ENCODE results near the gene IER3.

Gene IER3

DNA sequence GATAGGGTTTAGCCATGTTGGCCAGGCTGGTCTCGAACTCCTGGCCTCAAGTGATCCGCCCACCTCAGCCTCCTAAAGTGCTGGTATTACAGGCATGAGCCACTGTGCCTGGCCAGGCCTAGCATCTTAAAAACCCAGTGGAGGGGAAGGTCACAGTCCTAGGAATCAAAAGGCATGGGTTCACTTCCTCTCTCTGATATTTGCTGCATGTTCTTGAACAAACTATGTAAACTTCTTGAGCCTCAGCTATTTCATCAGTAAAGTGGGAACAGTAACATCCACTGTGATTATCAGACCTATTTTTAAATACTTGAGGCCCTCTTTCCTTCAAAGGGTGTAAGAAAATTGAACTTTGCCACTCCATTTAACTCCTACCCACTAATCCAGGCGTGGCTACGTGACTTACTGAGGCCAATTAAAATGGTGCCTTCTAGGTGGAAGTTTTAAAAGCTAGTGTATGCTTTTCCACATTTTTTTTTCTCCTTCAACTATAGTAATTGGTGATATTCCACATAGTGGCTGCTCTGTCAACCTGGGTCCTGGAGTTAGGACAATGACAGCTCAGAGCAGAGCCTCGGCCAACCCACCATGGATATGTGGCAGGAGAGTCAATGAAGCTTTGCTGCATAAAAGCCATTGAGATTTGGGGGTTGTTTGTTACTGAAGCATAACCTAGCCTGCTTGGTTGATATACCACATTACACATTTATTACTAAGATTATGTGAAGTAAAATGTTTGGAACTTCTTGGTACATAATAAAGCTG lies 32.2 kb upstream of the IER3 start:
- no peak for DNase-seq (ENCODE audit: low spot score)
- TF ChIP-seq CTCF (IDR thresholded peaks at IDR 0.05; ENCODE audit: extremely low read depth, missing control alignments): no peak

DNA sequence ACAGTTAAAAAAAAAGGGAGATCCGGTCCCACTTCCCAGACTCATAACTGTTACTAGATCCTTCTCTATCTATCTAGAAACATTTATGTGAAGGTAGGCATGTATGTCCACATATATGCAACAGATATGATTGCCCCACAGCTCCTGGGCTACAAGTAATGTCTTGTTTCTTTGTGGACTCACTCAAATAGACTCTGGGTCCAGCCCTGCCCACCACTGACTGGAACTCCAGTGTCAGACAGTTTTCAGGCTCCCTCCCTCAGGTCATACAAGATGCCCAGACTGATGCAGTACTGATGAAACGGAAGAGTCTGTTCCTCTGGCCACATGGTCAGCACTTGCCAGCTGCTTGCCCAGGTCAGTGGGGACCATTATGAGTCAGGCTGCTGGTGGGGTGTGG lies 30.8 kb upstream of the IER3 start:
- no peak for DNase-seq (ENCODE audit: low spot score)
- no peak for TF ChIP-seq CTCF (IDR thresholded peaks at IDR 0.05; ENCODE audit: extremely low read depth, missing control alignments)

- TF ChIP-seq CTCF (IDR thresholded peaks at IDR 0.05; ENCODE audit: extremely low read depth, missing control alignments): no peak
These were observed 30.4 kb upstream of the IER3 start for GRCh38 chr6:30774701-30775100.

GRCh38 chr6:30770592-30770991 lies 26.2 kb upstream of the IER3 start:
- no peak for DNase-seq (ENCODE audit: low spot score)
- no peak for TF ChIP-seq CTCF (IDR thresholded peaks at IDR 0.05; ENCODE audit: extremely low read depth, missing control alignments)

More at GRCh38 chr6:30774701-30775100, 30.4 kb upstream of the IER3 start:
- no peak for DNase-seq (ENCODE audit: low spot score)

- DNase-seq (ENCODE audit: low spot score): no peak
- TF ChIP-seq CTCF (IDR thresholded peaks at IDR 0.05; ENCODE audit: extremely low read depth, missing control alignments): no peak
These were observed 25.6 kb upstream of the IER3 start for GRCh38 chr6:30769853-30770524.

- TF ChIP-seq CTCF (IDR thresholded peaks at IDR 0.05; ENCODE audit: extremely low read depth, missing control alignments): no peak
- no peak for DNase-seq (ENCODE audit: low spot score)
These were observed 24.9 kb upstream of the IER3 start for GRCh38 chr6:30769088-30769852.

DNA sequence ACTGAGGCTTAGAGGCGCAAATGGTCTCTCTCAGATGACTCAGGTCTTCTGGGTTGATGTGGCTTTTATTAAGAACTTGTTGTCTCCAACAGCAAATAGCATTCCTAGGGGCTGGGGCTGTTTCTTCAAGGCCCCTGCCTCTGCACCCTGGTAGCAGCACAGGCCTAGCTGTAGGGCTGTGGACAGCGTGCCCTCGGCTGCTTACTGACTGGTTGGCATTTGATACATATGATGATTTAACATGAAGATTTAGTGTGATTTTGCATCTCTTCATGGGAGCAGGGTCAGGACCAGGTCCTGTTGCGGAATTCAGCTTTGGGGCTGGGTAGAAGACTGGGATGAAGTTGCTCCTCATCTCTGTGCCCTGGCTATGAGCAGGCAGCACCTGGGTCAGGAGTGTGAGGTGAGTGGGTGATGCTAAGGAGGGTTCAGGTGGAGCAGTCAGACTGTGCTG lies 24.3 kb upstream of the IER3 start:
- DNase-seq (ENCODE audit: low spot score): no peak
- no peak for TF ChIP-seq CTCF (IDR thresholded peaks at IDR 0.05; ENCODE audit: extremely low read depth, missing control alignments)

Data from GM20000 (cell line).